Stimulated activated CD4-positive, alpha-beta T cell treated with anti-CD3 and anti-CD28 coated beads, TNF-alpha, amount 100 ng/mL, for 4 hours (primary cell): Measurements from ENCODE around the gene FMN1.

Source experiments
- DNase-seq, 3 experiments: peaks; one replicate each; pipeline ENCODE4 v3.0.0-alpha.2; 2020; ENCODE audit warnings: low read depth in 3 of 3

Gene FMN1

DNA sequence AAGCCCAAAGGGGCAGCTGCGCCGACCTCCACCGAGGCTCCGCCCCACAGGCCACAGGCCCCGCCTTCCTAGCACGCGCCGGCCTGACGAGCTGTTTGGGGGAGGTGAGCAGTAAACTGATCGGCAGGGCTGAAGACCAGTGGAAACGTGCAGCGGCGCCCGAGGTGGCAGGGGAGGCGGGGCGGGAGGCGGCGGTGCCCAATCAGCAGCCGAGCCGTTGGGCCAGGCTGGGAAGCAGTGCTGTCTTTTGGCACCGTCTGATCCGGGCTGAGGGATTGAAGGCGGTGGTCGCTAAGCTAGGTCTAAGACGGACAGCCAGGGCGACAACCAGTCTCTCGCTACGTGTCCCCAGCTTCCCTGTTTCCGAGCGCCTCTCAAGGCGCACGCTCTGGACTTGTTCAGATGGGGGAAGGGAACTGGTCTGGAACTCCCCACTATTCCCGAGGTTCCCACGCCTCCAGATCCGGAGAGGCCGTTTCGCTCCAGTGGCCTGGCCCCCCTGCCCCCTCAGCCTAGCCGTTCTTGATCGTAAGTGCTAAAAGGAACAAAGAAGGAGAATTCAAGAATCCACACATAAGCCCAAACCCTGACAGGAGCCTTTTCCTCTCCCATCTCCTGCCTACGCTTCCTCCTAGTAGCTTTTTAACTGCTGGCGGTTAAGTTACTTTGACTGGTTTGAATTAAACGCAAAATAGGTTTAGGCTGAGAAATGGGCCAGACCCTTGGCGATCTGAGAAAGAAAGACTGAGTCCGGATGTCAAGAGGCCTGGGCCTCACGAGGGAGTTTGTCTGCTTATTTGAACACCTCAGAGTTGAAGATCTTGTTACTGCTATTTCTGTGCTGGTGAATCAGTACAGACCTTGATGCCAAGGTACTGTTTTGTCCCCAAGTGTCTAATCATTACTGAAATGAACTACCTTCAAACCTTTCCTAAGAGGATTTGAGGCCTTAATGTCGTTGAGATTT lies at the start of gene FMN1:
TSS of gene FMN1 (minus strand) at position 11 of the 967 bp plus-strand sequence. CDS start 39,800 bp downstream, outside the sequence.
- DNase-seq: peak; percentile 83 to 90 (median 84)

DNA sequence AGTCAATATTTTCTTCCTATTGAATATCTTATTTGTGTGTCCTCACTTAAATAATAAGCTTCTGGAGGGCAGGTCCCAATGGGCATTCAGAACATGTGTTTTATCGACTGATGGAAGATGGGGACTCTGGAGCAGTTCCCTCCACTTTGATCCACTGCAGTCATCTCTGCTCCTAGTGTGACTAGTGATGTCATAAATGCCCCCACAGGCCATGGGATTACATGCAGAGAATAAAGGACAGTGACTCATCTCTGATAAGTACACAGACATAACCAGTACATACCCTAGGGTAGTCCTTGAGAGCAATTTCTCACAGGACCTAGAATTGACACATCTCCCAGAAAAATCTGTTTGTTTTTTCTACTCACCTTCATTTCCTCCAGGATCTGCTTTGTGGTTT lies 49.4 kb upstream of the FMN1 start:
- no peak for DNase-seq

- DNase-seq: no peak
These were observed 48.9 kb upstream of the FMN1 start for GRCh38 chr15:33243393-33243792.

GRCh38 chr15:33242669-33243191 lies 48.2 kb upstream of the FMN1 start:
- DNase-seq: no peak

DNA sequence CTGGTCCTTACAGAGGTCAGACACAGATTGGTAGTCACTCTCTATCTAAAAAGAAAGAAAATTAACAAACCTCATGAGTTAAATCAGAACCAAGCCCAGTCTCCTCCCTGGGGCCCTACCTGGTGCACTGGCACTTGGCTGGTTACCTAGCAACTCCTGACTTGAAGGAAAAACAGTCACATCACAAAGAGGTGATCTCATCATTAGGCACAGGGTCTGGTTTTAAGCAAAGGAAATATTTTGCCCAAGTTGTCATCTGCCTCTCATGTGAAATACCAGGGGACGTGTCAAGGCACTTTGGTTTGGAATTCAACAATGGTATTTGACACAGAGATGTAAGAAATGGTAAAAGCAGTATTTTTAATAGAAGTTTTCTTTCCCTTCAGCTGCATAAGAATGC lies 47.7 kb upstream of the FMN1 start:
- no peak for DNase-seq

DNA sequence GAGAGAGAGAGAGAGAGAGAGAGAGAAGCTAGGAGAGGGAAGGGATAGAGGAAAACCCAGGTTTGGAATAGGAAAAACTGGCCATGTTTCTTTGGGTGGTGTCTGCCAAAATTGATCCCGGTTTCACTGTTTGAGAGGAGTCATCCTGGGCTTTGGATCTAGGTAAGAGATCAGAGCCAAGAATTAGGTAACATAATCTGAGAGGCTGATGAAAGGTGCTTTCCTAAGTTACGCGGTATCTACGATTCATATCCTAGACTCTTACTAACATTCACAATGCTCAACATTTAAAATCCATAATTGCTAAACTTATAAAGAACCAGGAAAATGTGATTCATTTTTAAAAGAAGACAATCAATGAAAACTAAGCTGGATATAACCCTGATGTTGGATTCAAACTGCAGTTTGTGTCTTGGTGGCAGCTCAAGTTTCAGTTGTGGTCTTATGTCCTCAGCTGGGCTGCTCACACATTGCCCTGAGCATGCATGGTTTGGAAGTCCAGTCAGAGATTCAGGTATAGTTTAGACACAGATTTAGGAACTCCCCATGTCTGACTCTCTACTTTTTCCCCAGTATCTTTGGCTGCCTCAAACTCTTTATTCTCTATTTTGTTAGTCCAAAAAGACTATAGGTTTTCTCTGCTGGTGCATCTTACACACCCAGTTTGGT lies 42.5 kb upstream of the FMN1 start:
- no peak for DNase-seq

- no peak for DNase-seq
These were observed 39.5 kb upstream of the FMN1 start for GRCh38 chr15:33234020-33234461.

DNA sequence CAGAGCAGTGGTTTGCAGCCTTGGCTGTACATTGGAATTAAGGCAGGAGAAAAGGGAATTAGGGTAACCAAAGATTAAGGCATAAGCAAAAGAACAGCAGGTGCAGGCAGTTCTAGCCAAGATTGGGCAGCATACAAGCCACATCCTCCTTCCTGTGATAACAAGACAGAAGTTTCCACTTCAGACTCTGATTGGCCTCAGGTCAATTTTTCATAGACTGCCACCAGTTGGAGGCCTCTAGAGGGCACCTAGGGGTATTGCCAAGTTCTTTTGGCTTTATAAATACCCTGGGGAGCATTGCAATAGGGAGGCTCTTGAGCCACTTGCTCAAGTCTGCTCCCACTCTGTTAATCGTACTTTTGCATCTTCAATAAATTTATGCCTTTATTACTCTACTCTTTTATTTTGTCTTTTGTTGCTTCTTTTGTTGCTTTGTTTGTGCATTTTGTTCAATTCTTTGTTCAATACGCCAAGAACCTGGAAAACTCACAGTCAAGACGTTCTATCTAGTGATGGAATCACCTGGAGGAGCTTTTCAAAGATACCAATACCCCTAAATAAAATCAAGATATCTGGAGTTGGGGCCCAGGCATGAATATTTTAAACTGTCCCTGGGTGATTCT lies 32.2 kb upstream of the FMN1 start:
- DNase-seq: peak in 2 of 3 experiments; percentile 41 to 57

DNA sequence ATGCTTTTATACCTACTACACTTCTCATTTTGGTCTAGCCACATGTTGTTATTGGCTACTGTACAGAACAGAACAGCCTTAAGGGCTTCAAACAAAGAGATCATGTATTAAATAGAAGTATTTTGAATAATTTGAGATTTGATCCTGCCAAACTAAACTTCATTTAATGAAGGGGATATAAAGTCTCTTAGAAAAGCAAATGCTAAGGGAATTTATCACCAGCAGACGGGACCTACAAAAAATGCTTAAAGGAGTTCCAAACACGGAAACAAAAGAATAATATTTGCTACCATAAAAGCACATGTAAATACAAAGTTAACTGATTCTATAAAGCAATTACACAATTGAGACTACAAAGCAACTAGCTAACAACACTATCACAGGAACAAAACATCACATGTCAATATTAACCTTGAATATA lies 23.6 kb upstream of the FMN1 start:
- no peak for DNase-seq

- DNase-seq: no peak
These were observed 21.7 kb upstream of the FMN1 start for GRCh38 chr15:33215941-33216872.

DNA sequence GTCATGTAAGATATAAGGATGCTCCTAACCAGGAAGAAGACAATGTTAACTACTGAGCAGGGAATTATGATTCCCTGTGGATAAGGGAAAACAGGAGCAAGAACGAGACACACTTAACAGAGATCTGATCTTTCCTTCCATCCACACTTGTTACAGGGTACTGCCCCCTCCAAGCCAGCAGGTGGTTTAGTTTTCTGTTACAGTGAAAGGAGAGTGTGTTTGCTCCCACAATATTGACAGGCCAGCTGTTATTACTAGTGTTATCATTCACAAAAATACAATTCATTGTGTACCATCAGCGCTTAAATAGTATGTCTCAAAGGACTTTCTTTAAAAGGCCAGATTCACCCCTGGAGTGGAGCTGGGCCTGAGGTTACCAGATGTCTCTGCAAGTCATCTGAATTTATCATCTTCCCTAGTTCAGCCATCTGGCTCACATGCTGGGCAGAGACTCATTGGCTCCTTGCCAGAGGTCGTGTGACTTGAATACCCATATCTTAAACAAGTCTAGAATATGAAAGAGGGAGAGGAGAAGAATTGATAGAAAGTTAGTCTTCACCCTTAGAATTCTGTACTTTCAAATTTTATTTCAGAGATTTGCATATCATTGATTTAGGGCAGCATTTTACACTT lies 16.8 kb upstream of the FMN1 start:
- DNase-seq: no peak

GRCh38 chr15:33209575-33210481 lies 15.3 kb upstream of the FMN1 start:
- DNase-seq: no peak

DNA sequence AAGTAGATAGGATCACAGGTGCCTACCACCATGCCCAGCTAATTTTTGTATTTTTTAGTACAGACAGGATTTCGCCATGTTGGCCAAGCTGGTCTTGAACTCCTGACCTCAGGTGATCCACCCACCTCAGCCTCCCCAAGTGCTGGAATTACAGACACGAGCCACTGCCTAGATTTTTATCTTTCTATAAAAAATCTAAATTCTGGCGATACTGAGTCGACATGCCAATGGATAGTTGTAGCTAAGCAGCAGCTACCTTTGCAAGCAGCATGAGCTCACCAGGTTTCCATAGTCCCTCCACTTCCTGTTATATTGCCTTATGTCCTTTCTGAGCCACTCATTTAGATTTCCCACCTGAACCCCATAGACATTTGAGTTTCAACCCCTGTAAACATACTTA lies 13.1 kb upstream of the FMN1 start:
- DNase-seq: no peak

- no peak for DNase-seq
These were observed 11.9 kb upstream of the FMN1 start for GRCh38 chr15:33206366-33206765.

DNA sequence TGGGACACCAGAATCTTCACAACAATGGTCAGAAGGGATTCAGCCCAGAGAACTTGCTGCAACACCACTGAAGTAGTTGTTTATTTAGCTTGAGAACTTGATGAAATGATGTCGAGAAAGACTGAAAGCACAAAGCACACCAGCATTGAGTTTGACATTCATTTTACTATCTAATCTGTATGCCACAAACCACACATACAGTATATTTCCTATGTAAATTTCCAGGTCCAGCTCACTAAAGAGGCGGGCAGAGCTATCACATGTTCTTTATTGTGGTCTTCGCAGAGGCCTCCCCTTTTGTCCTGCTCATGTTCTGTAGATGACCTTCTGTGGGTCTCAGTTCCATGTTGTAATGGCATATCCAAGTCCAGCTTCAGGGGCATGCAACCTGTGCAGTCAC lies 10.4 kb upstream of the FMN1 start:
- DNase-seq: no peak

DNA sequence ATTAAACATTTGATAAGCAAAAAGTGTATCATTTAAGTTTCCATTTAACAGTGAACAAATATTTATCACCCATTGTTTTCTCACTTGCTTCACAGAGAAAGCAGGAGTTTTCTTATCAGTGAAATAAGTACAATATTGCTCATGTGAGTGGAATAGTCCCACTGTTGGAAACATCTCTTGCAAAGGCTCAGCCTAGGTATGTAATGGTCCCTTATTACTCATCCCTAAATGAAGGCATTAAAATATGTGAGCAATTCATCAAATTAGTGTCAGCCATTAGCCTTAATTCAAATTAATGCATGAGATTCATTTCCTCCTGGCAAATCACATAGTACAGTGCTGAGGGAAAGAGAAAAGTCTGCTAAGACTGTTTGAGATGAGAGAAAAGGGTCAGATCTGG lies 9.6 kb upstream of the FMN1 start:
- DNase-seq: no peak

DNA sequence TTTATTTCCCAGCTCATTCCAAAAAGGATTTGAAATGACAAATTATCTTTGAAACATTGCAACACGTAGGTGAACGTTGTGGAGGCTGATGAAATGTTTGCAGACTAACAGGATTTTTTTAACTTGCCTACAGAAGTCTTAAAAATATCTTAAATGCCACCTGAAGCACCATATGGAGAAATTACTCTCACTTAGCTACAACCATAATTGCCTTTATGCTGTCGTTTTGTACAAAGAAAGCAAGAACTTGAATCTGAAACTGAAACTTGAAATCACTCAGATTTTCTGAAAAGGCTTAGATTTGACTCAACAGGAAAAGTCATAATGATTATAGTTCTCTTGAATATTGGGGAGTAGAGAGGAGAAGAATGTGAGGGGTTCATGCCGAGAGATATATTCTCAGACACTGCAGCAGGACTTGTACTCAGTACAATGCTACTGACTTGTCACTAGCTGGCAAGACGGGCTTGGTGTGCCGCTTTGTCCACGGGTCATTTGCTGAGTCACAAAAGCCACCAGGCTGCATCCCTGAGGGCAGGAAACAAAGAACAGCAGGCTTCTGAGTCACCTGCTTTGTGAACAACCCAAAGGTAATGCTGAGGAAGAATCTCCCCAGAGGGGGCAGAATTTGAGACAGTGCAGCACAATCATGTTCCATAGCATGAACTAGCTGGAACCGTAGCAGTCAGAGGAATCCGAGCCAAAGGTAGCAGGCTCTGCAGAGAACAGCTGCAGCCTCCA lies 7.1 kb upstream of the FMN1 start:
- DNase-seq: peak; percentile 35 to 42 (median 36)

GRCh38 chr15:33200903-33201302 lies 6.4 kb upstream of the FMN1 start:
- no peak for DNase-seq

DNA sequence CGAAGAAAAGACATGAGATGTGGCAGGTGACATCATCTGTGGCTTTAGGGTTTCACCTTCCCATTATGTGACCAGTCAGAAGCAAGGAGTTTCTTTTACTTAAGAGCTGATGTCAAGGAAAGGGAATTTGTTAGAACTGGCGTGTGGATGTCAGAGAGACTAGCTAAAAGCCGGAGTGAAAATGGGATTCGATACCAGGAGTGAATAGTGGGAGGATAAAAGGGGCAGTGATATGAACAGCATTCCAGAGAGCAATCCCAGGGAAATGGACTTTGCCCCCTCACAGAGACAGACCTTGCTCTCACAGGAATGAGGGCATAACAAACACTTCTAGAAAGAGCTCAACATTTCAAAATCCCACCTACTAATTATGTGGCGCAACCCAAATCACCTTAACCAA lies 5.9 kb upstream of the FMN1 start:
- DNase-seq: no peak
